GM19238 (cell line): Measurements from ENCODE around the gene SHB.

Experiments used
- DNase-seq: peaks from one replicate; pipeline ENCODE4 v3.0.0; 2011; ENCODE audit warnings: low spot score; ENCODE audit not compliant: insufficient read length

Gene SHB

DNA sequence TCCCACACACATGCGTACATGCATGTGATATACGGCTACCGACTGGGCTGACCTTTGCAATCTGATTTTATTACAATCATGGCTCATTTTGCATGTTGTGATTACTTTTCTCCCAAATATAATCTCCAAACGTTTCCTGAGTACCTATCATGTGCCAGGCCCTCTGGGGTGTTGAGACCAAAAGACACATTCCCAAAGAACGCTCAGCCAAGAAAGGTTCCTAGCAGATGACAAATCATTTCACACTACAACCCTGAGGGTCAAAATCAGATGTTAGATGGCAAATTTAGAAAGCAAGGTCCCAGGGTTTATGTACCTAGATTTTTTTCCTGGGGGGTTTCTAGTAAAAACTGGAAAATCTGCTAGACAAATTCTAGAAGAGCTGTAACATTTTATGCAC lies 132.7 kb downstream of the SHB start:
- DNase-seq: no peak

DNA sequence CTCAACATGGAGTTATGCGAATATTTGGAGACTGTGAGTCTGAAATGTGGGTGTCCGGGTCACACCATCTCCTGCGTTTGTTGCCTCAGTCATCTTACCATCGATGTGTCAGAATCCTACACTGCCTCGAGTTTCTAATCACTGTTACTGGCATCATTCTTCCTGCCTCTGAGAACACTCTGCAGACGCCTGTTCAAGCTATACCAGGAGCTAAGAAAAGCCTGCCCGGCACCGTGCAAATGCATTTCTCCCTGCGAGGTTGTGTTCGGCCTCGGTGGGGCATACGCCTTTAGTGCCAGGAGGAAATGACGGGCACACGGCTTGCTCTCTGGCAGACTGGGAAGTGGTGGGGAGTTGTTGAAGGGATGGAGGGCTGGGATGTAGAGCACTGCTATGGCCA lies 133.9 kb downstream of the SHB start:
- no peak for DNase-seq

- no peak for DNase-seq
Observed at GRCh38 chr9:37931592-37931991, 137.4 kb downstream of the SHB start.

- DNase-seq: no peak
Observed at GRCh38 chr9:37929441-37929895, 139.6 kb downstream of the SHB start.

DNA sequence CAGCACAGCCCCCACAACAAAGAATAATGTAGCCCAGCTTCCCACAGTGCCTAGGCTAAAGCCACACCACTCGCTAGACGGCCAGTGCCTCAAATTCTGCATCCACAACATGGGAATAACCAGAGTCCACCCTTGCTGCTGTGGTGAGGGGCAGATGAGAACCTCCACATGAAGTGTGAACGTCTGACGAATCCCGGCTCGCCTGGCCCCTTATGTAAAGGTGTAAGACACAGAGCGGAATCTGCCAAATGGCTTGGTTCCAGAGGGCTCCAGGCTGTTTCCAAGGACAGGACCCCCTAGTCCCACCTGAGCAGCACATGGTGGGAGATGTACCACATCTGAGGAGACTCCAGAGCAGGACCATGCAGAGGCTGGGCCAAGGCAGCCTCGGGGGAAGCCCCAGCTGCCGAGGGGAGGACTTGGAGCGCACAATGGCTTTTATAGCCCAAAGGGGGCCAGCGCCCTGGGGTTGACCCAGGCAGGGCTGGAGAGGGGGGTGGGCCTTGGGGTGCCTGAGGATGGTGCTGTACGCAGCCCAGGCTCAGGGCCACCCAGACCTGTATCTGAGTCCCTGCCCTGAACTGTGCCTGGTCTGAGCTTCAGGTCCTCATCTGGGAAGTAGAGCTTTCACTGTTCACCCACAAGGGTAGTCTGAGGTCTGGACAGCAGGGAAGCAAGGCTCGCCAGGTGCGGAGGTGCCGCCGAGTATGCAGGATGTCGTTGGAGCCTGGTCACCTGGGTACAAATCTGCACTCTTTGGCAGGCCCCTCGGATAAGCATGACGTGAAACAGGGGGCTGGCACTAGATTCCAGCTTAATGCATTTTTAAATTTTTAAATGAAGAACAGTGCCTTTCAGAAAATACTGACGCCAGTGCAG lies 140.2 kb downstream of the SHB start:
- no peak for DNase-seq

DNA sequence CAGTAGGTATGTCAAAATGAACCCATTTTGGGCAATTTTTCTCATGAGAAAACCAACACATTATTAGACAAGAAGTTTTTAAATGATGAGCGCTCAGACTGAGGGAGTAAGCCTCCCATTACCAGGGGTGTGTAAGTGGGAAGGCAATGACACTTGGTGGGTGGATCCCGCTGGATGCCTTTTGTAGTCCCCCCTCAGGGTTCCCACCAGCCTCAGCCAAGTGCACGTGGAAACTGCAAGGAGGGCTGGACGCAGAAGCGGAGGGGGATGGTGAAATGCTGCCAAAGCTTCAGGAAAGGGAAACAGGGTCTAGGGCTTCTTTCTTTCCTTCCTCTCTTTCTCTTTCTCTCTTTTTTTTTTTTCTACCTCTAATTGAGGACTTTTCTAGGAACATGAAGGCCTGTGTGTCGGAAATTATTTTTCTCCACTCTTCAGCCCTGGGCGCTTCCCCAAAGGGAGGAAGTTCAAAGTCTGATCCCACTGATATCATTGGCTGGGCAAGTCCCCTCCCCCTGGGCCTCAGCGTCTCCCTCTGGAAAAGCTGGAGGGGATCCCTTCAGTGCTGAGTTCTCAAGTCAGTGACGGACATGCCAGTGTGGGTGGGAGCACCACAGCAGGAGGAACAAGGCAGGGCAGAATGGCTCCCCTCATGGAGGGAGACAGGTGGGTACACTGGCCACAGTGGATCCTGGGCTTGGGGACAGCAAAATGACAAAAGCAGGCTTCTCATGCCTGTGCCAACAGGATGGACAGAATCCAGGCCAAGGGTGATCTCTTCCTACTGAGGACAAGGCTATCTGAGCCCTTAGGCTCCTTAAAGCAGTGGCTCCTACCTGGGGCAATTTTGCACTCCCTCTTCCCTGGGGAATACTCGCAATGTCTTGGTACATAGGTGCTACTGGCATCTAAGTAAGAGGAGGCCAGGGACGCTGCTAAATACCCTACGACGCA lies 141.2 kb downstream of the SHB start:
- no peak for DNase-seq

- DNase-seq: no peak
Observed at GRCh38 chr9:37927132-37927531, 141.9 kb downstream of the SHB start.

DNA sequence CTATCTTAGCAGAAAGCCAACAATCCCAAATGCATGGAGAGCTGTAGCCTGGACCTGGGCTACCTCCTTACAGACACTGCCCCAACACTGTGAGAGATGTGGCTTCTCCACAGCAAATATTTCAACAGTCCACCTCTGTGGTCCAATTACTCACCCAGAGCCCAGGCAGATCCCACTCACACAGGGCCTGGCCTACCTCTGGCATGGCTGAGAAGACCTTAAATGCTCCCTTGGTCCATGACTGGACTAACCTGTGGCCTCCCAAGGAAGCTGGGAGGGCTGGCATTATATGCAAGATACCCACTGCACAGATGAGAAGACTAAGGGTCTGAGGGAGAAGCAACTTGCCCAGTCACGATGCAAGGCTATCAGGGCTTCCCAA lies 142.3 kb downstream of the SHB start:
- DNase-seq: no peak

GRCh38 chr9:37925786-37926736 lies 143.0 kb downstream of the SHB start:
- no peak for DNase-seq

GRCh38 chr9:37925006-37925405 lies 144.0 kb downstream of the SHB start:
- DNase-seq: no peak

DNA sequence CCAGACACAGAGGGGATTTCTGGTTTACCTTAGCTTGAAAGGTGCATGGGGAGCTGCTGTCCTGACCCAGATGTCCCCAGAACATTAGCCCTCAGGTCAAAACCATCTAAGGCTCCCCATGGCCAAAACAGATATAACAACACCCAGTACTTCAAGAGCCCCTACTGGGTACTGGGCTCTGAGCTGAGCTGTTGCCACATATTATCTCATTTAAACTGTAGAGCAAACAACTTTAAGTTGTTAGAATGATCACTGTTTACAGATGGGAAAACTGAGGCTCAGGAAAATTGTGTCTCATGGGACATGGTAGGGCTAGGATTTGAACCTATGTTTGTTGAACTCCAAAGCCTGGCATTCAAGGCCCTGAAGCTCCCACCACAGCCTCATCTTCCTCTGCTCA lies 144.5 kb downstream of the SHB start:
- no peak for DNase-seq

- no peak for DNase-seq
Observed at GRCh38 chr9:37923796-37924427, 145.1 kb downstream of the SHB start.

DNA sequence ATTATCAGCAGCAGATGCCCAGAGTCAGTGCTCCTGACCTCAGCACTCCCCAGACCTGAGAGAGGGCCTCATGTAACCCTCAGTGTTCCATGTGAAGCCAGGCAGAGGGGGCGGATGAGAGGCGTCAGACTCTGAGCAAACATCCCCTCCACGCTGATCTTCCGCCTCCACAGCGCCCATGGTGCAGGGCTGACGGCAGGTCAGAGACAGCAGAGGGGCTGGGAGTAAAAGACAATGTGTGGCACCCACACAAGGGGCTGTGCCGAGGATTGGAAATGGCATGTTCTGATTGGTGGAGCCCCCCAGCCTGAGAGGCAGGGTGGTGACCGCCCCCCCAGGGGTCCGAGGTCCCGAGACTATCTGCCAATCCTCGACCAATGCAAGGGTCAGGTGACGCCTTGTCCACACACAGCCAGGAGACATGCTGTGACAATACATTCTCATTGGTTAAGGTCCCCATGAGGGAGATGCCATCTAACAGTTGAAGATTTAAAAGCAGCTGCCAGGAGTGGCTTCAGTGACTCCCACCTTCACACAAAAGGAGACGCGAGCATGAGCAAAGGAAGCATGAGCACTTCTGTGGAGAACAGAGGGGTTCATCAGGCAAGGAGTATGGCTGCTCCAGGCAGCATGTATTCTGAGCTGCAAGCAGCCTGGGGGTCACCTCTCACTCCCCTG lies 145.8 kb downstream of the SHB start:
- no peak for DNase-seq

GRCh38 chr9:37922363-37923117 lies 146.5 kb downstream of the SHB start:
- no peak for DNase-seq

- no peak for DNase-seq
Observed at GRCh38 chr9:37921546-37922300, 147.3 kb downstream of the SHB start.

DNA sequence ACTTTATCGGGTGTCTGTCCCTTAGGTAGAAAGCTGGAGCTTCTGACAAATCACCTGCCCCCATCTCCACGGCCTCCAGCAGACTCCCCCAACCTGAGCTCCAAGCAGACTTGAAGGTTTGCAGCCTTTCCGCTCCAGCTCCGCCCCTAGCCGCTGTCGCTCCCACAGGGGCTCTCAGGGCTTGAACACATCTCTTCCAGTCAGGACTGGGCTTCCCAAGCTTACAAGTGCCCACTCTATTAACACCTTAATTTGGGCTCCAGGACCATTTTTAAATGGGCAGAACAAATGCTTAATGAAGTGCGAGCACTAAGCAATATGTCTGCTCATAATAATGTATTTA lies 147.9 kb downstream of the SHB start:
- DNase-seq: no peak

DNA sequence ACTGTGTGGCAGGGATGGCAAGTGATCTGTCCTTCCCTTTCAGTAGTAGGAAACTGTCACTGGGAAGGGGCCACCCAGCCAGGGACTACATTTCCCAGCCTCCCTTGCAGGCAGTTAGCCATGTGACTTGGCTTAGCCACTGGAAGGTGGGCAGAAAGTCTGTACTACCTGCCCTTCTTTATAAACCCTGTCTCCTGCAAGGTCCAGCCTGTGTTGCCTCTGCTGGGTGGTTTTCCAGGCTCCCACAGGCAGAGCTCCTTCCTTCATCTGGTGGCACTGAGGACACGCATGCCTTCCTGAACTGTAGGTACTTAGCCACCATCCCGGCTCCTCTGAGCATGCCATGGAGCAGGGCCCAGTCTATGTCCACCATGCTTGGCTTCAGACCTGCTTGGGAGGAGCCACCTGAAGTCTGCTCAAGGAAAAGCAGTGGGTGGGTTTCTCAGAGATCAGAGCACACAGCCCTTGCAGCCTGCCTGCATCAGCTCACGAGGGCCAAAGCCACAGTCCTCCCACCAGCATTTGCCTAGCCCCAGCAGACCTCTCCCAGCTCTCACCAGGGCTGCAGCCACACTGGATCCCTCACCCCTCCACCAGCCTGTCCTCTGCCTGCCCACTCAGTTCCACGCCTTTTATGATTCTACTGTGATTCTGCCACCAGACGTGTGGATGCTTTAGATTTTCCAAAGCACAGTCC lies 148.4 kb downstream of the SHB start:
- DNase-seq: peak; percentile 28

GRCh38 chr9:37919956-37920335 lies 149.1 kb downstream of the SHB start:
- DNase-seq: no peak
